Choroid plexus epithelial cell (primary cell): ENCODE measurements around the gene MARCHF5.

ENCODE experiments used
- DNase-seq: peaks from one replicate; pipeline ENCODE4 v3.0.0-alpha.2; 2010; ENCODE audit warnings: low read depth
- H3K4me3 ChIP-seq: 2 replicates; pipeline ENCODE4 v1.5.1; 2011; ENCODE audit warnings: low read depth, mild to moderate bottlenecking, control low read depth, low read length, moderate library complexity
- CTCF ChIP-seq: conservative IDR thresholded peaks from 2 replicates; pipeline ENCODE4 v1.5.1; 2011; ENCODE audit warnings: low read depth, mild to moderate bottlenecking, control low read depth, inconsistent platforms, low read length, moderate library complexity

The MARCHF5 gene, protein sequence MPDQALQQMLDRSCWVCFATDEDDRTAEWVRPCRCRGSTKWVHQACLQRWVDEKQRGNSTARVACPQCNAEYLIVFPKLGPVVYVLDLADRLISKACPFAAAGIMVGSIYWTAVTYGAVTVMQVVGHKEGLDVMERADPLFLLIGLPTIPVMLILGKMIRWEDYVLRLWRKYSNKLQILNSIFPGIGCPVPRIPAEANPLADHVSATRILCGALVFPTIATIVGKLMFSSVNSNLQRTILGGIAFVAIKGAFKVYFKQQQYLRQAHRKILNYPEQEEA

DNA sequence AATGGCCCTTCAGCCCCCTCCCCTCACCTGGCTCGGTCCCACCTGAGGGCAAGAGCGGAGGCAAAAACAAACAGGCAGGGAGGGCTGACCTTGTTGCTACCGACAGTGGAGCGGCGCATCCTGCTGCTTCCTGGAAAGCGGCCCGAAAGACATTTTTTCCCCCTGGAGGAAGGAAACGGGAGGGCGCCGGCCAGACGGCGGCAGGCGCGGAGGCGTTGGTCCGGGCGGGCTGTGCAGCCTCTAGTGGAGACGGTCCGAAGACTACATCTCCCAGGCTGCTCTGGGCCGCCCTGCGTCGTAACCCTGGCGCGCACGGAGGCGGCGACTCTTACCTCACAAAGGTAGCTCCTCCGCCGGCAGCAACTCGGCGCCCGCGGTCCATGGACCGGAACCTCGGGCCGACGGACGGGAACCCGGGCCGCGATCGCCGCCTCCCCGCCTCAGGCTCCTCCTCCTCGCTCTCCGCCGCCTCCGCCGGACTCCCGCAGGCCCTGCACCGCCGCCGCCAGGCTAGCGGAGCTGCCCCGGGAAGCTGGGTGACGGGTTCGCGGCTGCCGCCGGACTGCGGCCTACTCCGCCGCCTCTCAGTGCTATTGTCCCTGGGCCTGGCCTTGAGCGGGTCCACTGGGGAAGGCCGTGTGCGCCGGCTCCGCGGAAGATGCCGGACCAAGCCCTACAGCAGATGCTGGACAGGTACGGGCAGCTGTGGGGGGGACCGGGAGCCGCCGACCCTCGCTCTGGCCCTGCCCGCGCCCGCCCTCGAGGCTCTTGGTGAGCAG lies at the start of gene MARCHF5, which contains the start of gene CPEB3:
MARCHF5 (plus strand) TSS at position 331 of the 779 bp plus-strand sequence; CDS start at position 659, 328 bp downstream.
CPEB3 (minus strand) TSS at position 242 of the 779 bp plus-strand sequence. CDS start 50,728 bp downstream, outside the sequence.
- peak within 1 kb of the TSS; percentile 94 for H3K4me3 ChIP-seq
- peak; percentile 79 for TF ChIP-seq CTCF
- DNase-seq, result peak; percentile 98

- H3K4me3 ChIP-seq, result peak overlapping the region; percentile 73
- no peak for TF ChIP-seq CTCF
- DNase-seq, result no peak
Observed at GRCh38 chr10:92241501-92241900, 49.5 kb upstream of the MARCHF5 start.

- DNase-seq, result no peak
- no peak for TF ChIP-seq CTCF
- H3K4me3 ChIP-seq, result no peak overlapping the region
Observed at GRCh38 chr10:92242380-92242779, 48.6 kb upstream of the MARCHF5 start.

DNA sequence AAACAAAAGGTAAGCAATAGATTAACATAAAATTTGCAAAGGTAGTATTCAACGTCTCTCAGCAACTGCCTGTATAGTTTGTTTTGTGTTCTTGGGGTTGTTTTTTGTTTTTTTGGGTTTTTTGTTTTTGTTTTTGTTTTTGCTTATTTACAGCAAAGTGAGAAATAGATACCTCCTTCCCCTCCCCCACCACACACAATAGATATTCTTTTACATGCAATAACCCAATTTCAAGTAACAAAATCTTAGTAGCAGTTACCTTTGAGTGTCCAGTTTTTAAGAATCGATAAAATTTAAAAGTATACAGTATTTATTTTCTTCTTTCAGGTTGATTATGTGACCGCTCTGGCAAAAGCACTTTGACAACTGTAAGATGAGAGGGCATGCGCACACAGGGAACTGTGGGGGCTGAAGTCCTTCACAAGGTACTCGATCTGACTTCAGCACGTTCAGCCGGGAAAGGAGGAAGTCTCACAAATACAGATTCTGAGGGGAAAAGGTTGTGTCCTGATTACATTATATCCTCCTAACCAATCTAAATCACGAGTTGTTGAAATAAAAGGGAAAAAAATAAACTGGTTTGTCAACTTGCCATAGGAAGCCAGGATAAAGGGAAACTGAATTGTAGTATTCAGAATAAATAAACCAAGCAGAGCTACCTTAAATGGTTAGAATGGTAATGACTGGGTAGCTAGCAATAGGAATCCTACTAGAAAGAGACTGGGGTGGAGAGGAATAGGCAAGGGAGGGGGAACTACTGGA lies 47.9 kb upstream of the MARCHF5 start:
- no peak for TF ChIP-seq CTCF
- peak; percentile 84 for DNase-seq
- H3K4me3 ChIP-seq, result peak overlapping the region; percentile 44

DNA sequence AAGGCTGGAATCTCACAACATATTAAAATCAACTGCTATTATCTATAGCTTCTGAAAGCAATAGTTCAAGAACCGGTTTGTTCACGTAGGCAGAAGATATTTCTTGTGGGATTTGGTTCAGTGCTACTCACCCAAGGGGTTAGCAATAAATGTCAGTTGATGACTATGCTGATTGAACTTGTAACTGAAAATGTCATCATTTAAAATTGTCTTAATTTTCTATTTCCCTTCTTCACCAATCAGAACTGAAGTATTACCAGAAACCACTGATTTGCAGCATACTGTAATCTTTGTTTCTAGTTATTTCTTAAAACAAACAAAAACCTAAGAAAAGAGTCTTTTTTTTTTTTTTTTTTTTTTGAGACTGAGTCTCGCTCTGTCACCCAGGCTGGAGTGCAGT lies 46.2 kb upstream of the MARCHF5 start:
- DNase-seq, result no peak
- no peak for TF ChIP-seq CTCF
- H3K4me3 ChIP-seq, result no peak overlapping the region

- DNase-seq, result no peak
- TF ChIP-seq CTCF, result no peak
- no peak overlapping the region for H3K4me3 ChIP-seq
Observed at GRCh38 chr10:92248566-92248965, 42.4 kb upstream of the MARCHF5 start.
